Measurements from ENCODE around the gene CDHR4. TPM values are rescaled to one million over a fixed set of nuclear protein-coding genes. Genes with fewer than 3 reads are reported as not detected.
A peak's percentile ranks its signal among the peaks of the same experiment; 100 is the strongest.

Gene CDHR4
- total RNA-seq, 2 donors from 2014 or later, result not detected

DNA sequence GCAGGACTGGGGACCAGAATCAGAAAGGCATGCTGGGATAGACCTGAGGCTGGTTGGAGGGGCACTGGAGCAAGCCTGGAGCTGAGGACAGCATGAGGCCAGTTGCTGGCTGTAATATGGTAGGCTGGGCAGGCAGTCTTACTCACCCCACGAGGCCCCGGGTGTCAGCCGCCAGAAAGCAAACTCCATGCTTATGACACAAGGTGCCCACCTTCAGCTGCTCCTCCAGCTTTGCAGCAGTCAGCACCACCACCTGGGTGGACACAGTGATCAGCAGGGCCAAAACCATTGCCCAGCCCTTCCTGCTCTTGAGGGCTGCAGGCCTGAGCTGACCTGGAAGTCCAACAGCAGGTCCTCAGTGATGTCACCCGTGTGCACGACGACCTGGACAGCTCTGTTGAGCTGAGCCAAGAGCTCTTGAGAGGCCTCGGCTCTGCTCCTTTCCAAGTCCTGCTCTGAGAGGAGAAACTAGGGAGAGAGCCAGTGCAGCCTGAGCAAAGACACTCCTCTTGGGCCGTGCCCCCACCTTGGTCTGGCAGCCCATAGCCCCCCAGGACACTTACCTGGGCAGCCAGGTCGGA, 13.3 kb upstream of the CDHR4 start:
- Histone ChIP-seq H3K27me3 (ENCODE audit: control insufficient read depth, insufficient read depth, low read length, poor library complexity, severe bottlenecking) (no peaks in the 10 kb centered on the region), H3K4me1 (ENCODE audit: control insufficient read depth, insufficient read depth, low read length) (no peaks in the 10 kb centered on the region), H3K9ac (ENCODE audit: extremely low read depth, low read length, poor library complexity, severe bottlenecking) (no peak overlapping the region), H3K9me3 (ENCODE audit: control insufficient read depth, low read length) (no peaks in the 10 kb centered on the region), H3K4me3 (ENCODE audit: low read length) (no peak overlapping the region), H3K27ac (ENCODE audit: low read depth, low read length) (no peak overlapping the region), H3K36me3 (ENCODE audit: control insufficient read depth, insufficient read depth, low read length) (no peaks in the 10 kb centered on the region)
- no peaks in the 10 kb centered on the region for H3K4me1 Mint-ChIP-seq
- DNase-seq, result no peak
- no peaks in the 10 kb centered on the region for H3K36me3 Mint-ChIP-seq (ENCODE audit: low read depth)
- WGBS, 2 experiments (ENCODE audit: insufficient coverage in 1 of 2, insufficient read length in 1 of 2), result 84 to 91% methylated on average over 6 to 9 of the region's 9 CpGs
- H3K4me3 Mint-ChIP-seq, result no peak overlapping the region
- H3K27ac Mint-ChIP-seq, result no peak overlapping the region
- H3K9me3 Mint-ChIP-seq, result no peaks in the 10 kb centered on the region
- TF ChIP-seq CTCF (conservative IDR thresholded peaks at IDR 0.05), result no peak
- H3K27me3 Mint-ChIP-seq (ENCODE audit: insufficient read depth), result no peaks in the 10 kb centered on the region

GRCh38 chr3:49807431-49808114, 7.9 kb upstream of the CDHR4 start:
- H3K36me3 Mint-ChIP-seq (ENCODE audit: low read depth), result no peaks in the 10 kb centered on the region
- no peak overlapping the region for H3K27ac Mint-ChIP-seq
- no peak overlapping the region for H3K4me3 Mint-ChIP-seq

GRCh38 chr3:49806850-49807249, 7.2 kb upstream of the CDHR4 start:
- no peak for TF ChIP-seq CTCF (conservative IDR thresholded peaks at IDR 0.05)
- DNase-seq, result no peak
- H3K36me3 Mint-ChIP-seq (ENCODE audit: low read depth), result no peaks in the 10 kb centered on the region
- Histone ChIP-seq H3K4me1 (ENCODE audit: control insufficient read depth, insufficient read depth, low read length) (no peaks in the 10 kb centered on the region), H3K27me3 (ENCODE audit: control insufficient read depth, insufficient read depth, low read length, poor library complexity, severe bottlenecking) (peaks cover 36% of the 10 kb centered on the region), H3K9me3 (ENCODE audit: control insufficient read depth, low read length) (no peaks in the 10 kb centered on the region), H3K9ac (ENCODE audit: extremely low read depth, low read length, poor library complexity, severe bottlenecking) (no peak overlapping the region), H3K36me3 (ENCODE audit: control insufficient read depth, insufficient read depth, low read length) (no peaks in the 10 kb centered on the region), H3K27ac (ENCODE audit: low read depth, low read length) (peak overlapping the region; percentile 70), H3K4me3 (ENCODE audit: low read length) (no peak overlapping the region)
- H3K9me3 Mint-ChIP-seq, result no peaks in the 10 kb centered on the region
- WGBS, 2 experiments (ENCODE audit: insufficient coverage in 1 of 2, insufficient read length in 1 of 2), result 88 to 100% methylated on average over 1 to 2 of the region's 2 CpGs
- peaks cover 31% of the 10 kb centered on the region for H3K27me3 Mint-ChIP-seq (ENCODE audit: insufficient read depth)
- peak overlapping the region; percentile 55 for H3K27ac Mint-ChIP-seq
- no peak overlapping the region for H3K4me3 Mint-ChIP-seq
- peaks cover 11% of the 10 kb centered on the region for H3K4me1 Mint-ChIP-seq

More at GRCh38 chr3:49807431-49808114, 7.9 kb upstream of the CDHR4 start:
- no peaks in the 10 kb centered on the region for H3K9me3 ChIP-seq (ENCODE audit: control insufficient read depth, low read length)
- Mint-ChIP-seq H3K9me3 (no peaks in the 10 kb centered on the region), H3K27me3 (ENCODE audit: insufficient read depth) (peaks cover 23% of the 10 kb centered on the region), H3K4me1 (peaks cover 7% of the 10 kb centered on the region)
- H3K27me3 ChIP-seq (ENCODE audit: control insufficient read depth, insufficient read depth, low read length, poor library complexity, severe bottlenecking), result peaks cover 29% of the 10 kb centered on the region
- 91 to 92% methylated on average over 11 to 13 of the region's 13 CpGs for WGBS, 2 experiments (ENCODE audit: insufficient coverage in 1 of 2, insufficient read length in 1 of 2)
- no peak overlapping the region for H3K27ac ChIP-seq (ENCODE audit: low read depth, low read length)
- DNase-seq, result no peak
- H3K4me3 ChIP-seq (ENCODE audit: low read length), result no peak overlapping the region
- no peaks in the 10 kb centered on the region for H3K36me3 ChIP-seq (ENCODE audit: control insufficient read depth, insufficient read depth, low read length)
- TF ChIP-seq CTCF (conservative IDR thresholded peaks at IDR 0.05), result no peak
- no peaks in the 10 kb centered on the region for H3K4me1 ChIP-seq (ENCODE audit: control insufficient read depth, insufficient read depth, low read length)
- H3K9ac ChIP-seq (ENCODE audit: extremely low read depth, low read length, poor library complexity, severe bottlenecking), result no peak overlapping the region

Data from endodermal cell (in vitro differentiated cells).